Measurements from ENCODE around the gene MARK2. TPM values are rescaled to one million over a fixed set of nuclear protein-coding genes. Genes with fewer than 3 reads are reported as not detected.

Gene MARK2
- total and polyA plus RNA-seq, 2 of the 8 experiments (the other 6 are each of a cell fraction or from before 2014, with no cell fraction given), result 19.3 to 58.5 TPM

GRCh38 chr11:63904743-63905142 is 65.8 kb downstream of the MARK2 start (continued):
- TF ChIP-seq CHD7 (IDR thresholded peaks at IDR 0.05; ENCODE audit: insufficient replicate concordance, low read length), result no peak
